GM18519 (cell line): ENCODE data around the gene GVQW3.
"Not testable (repeated sequence)": the region's sequence is repeated elsewhere in the genome, so short reads cannot be mapped to it uniquely, and the experiment has no call there.

Source experiments
- ATAC-seq: cut with Tn5 transposase; IDR thresholded peaks from one replicate; pipeline ENCODE4 v1.9.1; 2021; ENCODE audit warnings: mild to moderate bottlenecking, moderate library complexity; ENCODE audit not compliant: unreplicated experiment, low FRiP score

Gene GVQW3

GRCh38 chr11:76382209-76382608, 1.1 kb downstream of the GVQW3 start:
- no peak for ATAC-seq

DNA sequence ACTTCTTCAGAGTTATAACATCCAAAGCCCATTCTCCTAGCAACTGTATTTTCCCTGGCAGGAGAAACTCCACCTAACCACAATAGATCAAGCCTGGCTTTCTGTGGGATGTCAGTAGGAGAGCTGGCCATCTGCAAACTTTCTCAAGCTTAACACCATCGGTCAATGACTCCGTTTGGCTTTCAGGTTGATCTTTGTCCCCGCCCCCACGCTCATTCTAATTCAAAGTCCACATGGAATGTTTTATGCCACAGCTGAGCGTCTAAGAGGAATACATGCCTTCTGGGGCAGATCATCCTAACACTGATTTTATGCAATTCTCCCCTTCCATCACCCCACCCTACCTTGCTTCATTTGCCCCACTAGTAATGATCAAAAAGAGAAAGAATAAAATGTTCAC, 4.8 kb downstream of the GVQW3 start:
- ATAC-seq, result no peak

GRCh38 chr11:76388408-76388807, 7.3 kb downstream of the GVQW3 start:
- ATAC-seq, result no peak

DNA sequence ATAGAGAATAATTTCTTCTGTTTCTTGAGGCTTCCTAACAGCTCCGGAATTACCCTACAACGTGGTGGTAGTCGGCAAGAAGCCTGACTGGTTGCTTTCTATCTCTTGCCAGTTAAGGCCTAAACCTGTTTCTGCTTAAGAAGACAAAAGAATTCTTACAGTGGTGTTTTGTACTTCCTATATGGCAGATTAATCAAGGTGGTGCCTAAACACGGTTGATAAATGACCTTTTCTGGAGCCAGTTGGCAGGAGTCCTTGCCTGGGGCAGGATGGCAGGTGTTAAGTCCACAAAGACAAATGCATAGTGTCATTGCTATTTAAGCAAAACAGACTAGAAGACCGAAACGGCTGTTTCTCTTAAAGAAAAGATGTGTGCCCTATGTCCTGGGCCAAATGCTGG, 9.9 kb downstream of the GVQW3 start:
- ATAC-seq, result no peak

DNA sequence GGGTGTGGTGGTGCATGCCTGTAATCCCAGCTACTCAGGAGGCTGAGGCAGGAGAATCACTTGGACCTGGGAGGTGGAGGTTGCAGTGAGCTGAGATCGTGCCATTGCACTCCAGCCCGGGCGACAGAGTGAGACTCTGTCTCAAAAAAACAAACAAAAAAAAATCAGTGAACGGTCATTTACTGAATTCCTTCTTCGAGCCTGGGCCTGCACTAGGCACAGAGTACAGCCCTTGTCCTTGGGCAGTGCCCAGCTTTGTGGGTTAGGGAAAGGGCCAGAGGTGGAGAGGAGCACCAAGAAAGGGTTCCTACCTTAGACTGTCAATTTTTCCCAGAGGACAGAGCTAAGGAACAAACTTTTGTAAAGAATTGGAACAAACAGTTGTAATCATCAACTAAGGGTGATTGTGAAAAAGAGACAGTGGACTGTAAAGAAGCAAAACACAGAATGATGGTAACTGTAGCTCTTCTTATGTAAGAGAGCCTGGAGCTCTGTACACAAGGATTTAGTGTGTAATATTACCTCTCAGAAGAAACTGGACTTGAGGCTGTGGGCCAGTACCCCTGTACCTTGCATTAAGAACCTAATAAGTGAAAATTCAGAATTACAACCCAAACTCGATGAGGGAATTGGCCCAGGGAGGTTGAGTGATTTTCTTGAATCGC, 10.8 kb downstream of the GVQW3 start:
- ATAC-seq, result no peak

GRCh38 chr11:76392870-76393269, 11.7 kb downstream of the GVQW3 start:
- no peak for ATAC-seq

DNA sequence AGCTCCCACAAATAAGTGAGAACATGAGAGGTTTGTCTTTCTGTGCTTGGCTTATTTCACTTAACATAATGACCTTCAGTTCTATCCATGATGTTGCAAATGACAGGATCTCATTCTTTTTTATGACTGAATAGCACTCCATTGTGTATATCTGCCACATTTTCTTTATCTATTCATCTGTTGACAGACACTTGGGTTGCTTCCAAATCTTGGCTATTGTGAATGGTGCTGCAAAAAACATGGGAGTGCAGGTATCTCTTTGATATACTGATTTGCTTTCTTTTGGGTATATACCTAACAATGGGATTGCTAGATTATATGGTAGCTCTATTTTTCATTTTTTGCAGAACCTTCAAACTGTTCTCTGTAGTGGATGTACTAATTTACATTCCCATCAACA, 13.3 kb downstream of the GVQW3 start:
- ATAC-seq, result no peak

- no peak for ATAC-seq
These were observed 14.2 kb downstream of the GVQW3 start for GRCh38 chr11:76395296-76395695.

DNA sequence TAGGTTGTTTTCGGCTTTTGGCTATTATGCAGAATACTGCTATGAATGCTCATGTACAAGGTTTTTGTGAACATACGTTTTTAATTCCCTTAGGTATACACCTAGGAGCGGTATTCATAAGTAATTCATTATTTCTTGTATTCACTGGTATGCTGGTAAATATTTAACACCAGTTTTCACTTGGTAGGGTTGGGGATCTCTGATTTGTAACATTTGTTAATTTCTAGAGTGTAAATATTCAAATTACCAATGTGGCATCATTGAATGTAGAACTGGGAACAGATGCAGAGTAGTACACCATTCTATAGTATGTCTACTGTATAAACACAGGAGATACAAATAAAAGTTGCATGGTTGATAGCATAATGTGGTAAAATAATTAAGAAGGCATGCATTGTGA, 16.3 kb downstream of the GVQW3 start:
- no peak for ATAC-seq

DNA sequence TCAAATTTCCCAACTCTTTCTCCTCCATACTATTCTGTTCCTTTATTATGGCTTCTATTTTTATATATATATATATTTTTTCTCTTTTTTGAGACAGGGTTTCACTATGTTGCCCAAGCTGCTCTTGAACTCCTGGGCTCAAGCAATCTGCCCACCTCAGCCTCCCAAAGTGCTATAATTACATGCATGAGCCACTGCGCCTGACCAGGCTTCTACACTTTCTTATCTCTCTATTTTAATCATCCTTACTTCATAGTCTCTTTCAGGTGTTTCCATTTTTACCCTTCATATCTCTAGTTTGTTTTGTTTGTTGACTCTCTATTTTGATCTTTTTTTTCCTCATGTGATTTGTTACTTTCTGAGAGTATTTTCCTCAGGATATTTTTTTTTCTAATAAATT, 19.8 kb downstream of the GVQW3 start:
- ATAC-seq, result no peak

DNA sequence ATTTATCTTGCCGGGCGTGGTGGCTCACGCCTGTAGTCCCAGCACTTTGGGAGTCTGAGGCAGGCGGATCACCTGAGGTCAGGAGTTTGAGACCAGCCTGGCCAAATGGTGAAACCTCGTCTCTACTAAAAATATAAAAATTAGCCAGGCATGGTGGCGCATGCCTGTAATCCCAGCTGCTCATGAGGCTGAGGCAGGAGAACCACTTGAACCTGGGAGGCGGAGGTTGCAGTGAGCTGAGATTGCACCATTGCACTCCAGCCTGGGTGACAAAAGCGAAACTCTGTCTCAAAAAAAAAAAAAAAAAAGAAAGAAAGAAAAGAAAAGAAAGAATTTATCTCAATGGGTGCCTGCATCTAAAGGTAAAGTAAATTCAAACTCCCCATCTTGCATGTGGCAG, 20.4 kb downstream of the GVQW3 start:
- not testable (repeated sequence) for ATAC-seq

GRCh38 chr11:76406359-76406758, 25.2 kb downstream of the GVQW3 start:
- no peak for ATAC-seq

GRCh38 chr11:76408171-76408965, 27.2 kb downstream of the GVQW3 start:
- ATAC-seq, result no peak

DNA sequence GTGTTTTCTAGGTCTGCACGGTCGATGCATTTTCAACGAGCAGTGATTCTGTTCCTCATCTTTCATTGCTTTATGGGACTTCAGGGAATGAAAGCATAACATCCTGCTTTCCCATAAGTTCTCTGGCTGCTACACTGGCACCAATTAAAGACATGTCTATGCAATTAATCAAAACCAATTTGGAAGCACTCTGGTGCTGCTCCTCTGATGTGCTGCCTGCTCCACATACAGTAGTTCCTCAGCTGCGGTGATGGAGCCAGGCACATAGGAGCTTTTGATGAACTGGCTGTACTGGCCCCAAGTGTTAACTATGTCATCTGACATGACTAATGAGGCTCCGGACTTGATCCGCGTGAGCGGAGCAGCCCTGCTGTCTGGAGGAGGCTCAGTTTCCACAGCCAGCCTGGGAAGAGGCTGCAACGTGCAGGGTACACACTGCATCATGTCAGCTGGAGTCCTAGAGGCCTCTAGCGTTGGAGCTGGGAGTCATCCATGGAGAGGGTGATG, 29.8 kb downstream of the GVQW3 start:
- ATAC-seq, result no peak

GRCh38 chr11:76415073-76415472, 34.0 kb downstream of the GVQW3 start:
- ATAC-seq, result no peak

- ATAC-seq, result no peak
These were observed 38.8 kb downstream of the GVQW3 start for GRCh38 chr11:76419896-76420295.

GRCh38 chr11:76424379-76424778, 43.3 kb downstream of the GVQW3 start:
- ATAC-seq, result no peak

DNA sequence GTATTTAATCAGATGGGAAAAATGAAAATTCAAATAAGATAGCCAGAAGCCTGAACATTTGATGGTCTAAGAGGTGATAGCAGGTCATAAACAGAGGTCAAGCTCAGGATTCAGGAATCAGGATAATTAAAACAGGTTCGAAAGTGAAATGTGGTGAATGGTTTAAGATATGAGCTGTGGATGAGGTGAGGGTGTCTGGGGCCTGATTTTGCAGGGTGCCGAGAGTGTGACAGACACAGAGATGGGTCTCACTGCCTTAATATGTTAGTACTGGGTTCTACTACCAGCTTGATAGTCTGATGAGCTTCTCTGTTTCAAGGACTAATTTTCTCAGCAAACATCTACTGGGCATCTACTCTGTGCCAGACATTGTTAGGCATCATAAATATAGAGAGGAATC, 43.8 kb downstream of the GVQW3 start:
- ATAC-seq, result no peak

GRCh38 chr11:76426660-76427059, 45.5 kb downstream of the GVQW3 start:
- no peak for ATAC-seq

DNA sequence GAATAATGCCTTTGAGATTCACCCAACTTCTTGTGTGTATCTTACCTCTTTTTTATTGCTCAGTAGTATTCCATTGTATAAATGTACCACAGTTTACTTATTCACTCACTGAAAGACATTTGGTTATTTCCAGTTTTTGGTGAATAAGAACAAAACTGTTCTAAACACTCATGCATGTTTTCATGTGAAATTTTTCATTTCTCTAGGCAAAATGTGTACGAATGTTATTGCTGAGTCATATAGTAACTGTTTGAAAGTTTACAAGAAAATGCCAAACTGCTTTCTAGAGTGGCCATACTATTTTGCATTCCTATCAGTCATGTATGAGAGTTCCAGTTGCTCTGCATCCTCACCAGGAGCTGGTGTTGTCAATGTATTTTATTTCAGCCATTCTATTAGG, 54.9 kb downstream of the GVQW3 start:
- no peak for ATAC-seq

- no peak for ATAC-seq
These were observed 62.3 kb downstream of the GVQW3 start for GRCh38 chr11:76443268-76443980.

- no peak for ATAC-seq
These were observed 62.9 kb downstream of the GVQW3 start for GRCh38 chr11:76444065-76444383.
